Activated T-cell treated with anti-CD3 and anti-CD28 coated beads, Interleukin-2, amount 50 U/mL, for 24 hours (primary cell): Measurements from ENCODE around the gene CREB5.
"Not testable (repeated sequence)": the region's sequence is repeated elsewhere in the genome, so short reads cannot be mapped to it uniquely, and the experiment has no call there.

Experiments used
- DNase-seq: peaks from one replicate; pipeline ENCODE4 v3.0.0-alpha.2; 2020
- H3K27ac Mint-ChIP-seq: 2 replicates; pipeline ENCODE4 v1.8.0; 2020; ENCODE audit warnings: mild to moderate bottlenecking, mixed read lengths
- H3K27me3 Mint-ChIP-seq: 2 replicates; pipeline ENCODE4 v1.8.0; 2020; ENCODE audit warnings: mixed read lengths
- H3K36me3 Mint-ChIP-seq: 2 replicates; pipeline ENCODE4 v1.8.0; 2020; ENCODE audit warnings: low read depth, mixed read lengths
- H3K4me1 Mint-ChIP-seq: 2 replicates; pipeline ENCODE4 v1.8.0; 2020; ENCODE audit warnings: low read depth, mixed read lengths
- H3K4me3 Mint-ChIP-seq: 2 replicates; pipeline ENCODE4 v1.8.0; 2020; ENCODE audit warnings: mild to moderate bottlenecking, moderate library complexity, mixed read lengths
- H3K9me3 Mint-ChIP-seq: 2 replicates; pipeline ENCODE4 v1.8.0; 2020; ENCODE audit warnings: mixed read lengths

The CREB5 gene

GRCh38 chr7:28539289-28539981, 127.1 kb downstream of the CREB5 start:
- Mint-ChIP-seq H3K4me3 (no peak overlapping the region), H3K4me1 (no peaks in the 10 kb centered on the region), H3K9me3 (no peaks in the 10 kb centered on the region), H3K36me3 (no peaks in the 10 kb centered on the region), H3K27me3 (peaks cover 29% of the 10 kb centered on the region), H3K27ac (no peak overlapping the region)
- no peak for DNase-seq

GRCh38 chr7:28542410-28542809, 130.1 kb downstream of the CREB5 start:
- H3K27ac Mint-ChIP-seq: no peak overlapping the region
- peaks cover 8% of the 10 kb centered on the region for H3K9me3 Mint-ChIP-seq
- no peak overlapping the region for H3K4me3 Mint-ChIP-seq
- DNase-seq: no peak
- peaks cover 35% of the 10 kb centered on the region for H3K27me3 Mint-ChIP-seq
- no peaks in the 10 kb centered on the region for H3K4me1 Mint-ChIP-seq
- no peaks in the 10 kb centered on the region for H3K36me3 Mint-ChIP-seq

GRCh38 chr7:28544453-28545117, 132.3 kb downstream of the CREB5 start:
- no peak for DNase-seq
- no peaks in the 10 kb centered on the region for H3K4me1 Mint-ChIP-seq
- peaks cover 8% of the 10 kb centered on the region for H3K9me3 Mint-ChIP-seq
- H3K27ac Mint-ChIP-seq: no peak overlapping the region
- H3K4me3 Mint-ChIP-seq: no peak overlapping the region
- peaks cover 29% of the 10 kb centered on the region for H3K27me3 Mint-ChIP-seq
- H3K36me3 Mint-ChIP-seq: no peaks in the 10 kb centered on the region

DNA sequence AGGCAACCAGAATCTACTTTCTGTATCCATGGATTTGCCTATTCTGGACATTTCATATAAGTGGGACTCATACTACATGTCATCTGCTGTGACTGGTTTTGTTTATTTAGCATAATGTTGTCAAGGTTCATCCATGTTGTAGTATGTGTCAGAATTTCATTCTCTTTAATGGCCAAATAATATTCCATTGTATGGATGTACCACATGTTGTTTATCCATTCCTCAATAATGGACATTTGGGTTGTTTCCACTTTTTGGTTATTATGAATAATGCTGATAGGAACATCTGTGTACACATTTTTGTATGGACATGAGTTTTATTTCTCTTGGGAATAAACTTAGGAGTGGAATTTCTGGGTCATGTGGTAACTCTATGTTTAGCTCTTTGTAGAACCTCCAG, 133.7 kb downstream of the CREB5 start:
- Mint-ChIP-seq H3K27me3 (peaks cover 28% of the 10 kb centered on the region), H3K4me3 (no peak overlapping the region), H3K27ac (no peak overlapping the region), H3K4me1 (no peaks in the 10 kb centered on the region), H3K9me3 (peaks cover 8% of the 10 kb centered on the region), H3K36me3 (no peaks in the 10 kb centered on the region)
- DNase-seq: no peak

DNA sequence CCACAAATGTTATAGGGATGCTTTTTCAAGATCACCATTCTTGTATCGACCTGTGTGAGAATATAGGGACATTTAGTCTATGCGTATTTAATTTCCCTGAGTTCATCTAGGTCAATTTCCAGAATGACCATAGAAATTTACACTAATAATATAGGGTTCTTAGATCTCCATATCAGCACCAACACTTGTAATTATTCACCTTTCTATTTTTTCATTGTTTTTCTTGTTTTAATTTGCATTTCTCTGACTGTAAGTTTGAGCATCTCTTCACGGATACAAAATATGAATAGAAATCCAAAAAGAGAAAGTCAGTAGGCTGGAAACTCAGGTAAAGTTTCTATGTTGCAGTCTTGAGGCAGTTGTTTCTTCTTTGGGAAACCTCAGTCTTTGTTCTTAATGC, 134.8 kb downstream of the CREB5 start:
- no peaks in the 10 kb centered on the region for H3K36me3 Mint-ChIP-seq
- no peak for DNase-seq
- no peaks in the 10 kb centered on the region for H3K4me1 Mint-ChIP-seq
- no peak overlapping the region for H3K4me3 Mint-ChIP-seq
- H3K27me3 Mint-ChIP-seq: peaks cover 27% of the 10 kb centered on the region
- peaks cover 8% of the 10 kb centered on the region for H3K9me3 Mint-ChIP-seq
- no peak overlapping the region for H3K27ac Mint-ChIP-seq

DNA sequence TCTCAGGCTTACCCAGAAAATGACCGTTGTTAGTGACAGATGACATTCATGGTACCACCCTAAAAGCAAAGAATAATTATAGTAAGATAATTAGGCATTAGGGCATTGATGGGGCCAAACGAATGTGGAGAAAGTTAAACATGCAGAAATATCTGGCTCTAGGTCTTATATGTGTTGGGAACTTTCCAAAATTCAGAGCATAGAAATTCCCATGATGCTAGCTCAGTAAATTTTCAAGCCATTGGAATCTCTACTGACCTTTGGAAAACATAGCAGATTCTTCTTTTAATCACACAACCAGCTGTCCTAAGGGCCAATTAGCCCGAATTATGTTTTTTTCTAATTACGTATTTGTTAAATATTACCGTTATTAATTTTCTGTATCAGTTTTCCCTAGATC, 136.1 kb downstream of the CREB5 start:
- Mint-ChIP-seq H3K27me3 (peaks cover 22% of the 10 kb centered on the region), H3K4me1 (no peaks in the 10 kb centered on the region), H3K27ac (no peak overlapping the region), H3K9me3 (peaks cover 8% of the 10 kb centered on the region), H3K36me3 (no peaks in the 10 kb centered on the region), H3K4me3 (no peak overlapping the region)
- no peak for DNase-seq

GRCh38 chr7:28549998-28550397, 137.7 kb downstream of the CREB5 start:
- peaks cover 8% of the 10 kb centered on the region for H3K9me3 Mint-ChIP-seq
- DNase-seq: no peak
- H3K27me3 Mint-ChIP-seq: peaks cover 21% of the 10 kb centered on the region
- no peaks in the 10 kb centered on the region for H3K4me1 Mint-ChIP-seq
- H3K36me3 Mint-ChIP-seq: no peaks in the 10 kb centered on the region
- no peak overlapping the region for H3K4me3 Mint-ChIP-seq
- no peak overlapping the region for H3K27ac Mint-ChIP-seq

DNA sequence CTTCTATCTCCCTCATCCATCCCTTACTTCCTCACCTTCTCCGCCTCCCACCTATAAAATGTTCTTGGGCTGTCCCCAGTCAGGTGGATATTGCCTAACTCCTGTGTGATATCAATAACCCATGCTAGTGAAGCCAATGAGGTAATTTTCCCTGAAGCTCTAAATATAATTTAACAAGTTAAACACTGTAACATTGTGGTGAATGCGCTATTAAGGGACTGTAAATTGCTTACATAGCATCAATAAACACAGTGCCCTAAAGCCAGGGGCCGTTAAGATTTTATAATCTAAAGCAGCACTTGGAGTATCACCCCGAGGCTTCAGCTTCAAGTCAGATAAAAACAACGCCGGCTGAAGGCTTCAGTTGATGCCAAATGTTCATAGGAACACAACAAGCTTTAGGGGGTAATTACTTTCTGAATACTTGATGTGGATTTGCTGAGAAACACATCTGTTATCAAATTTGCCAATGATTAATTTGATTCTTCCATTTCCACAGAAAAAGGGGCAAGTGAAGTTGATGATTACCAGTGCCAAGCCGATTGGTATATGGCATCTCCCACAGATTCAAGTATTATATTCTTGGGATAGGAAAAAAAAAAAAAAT, 138.4 kb downstream of the CREB5 start:
- Mint-ChIP-seq H3K4me1 (no peaks in the 10 kb centered on the region), H3K9me3 (peaks cover 8% of the 10 kb centered on the region), H3K4me3 (no peak overlapping the region), H3K27me3 (peaks cover 21% of the 10 kb centered on the region), H3K27ac (no peak overlapping the region), H3K36me3 (no peaks in the 10 kb centered on the region)
- no peak for DNase-seq

DNA sequence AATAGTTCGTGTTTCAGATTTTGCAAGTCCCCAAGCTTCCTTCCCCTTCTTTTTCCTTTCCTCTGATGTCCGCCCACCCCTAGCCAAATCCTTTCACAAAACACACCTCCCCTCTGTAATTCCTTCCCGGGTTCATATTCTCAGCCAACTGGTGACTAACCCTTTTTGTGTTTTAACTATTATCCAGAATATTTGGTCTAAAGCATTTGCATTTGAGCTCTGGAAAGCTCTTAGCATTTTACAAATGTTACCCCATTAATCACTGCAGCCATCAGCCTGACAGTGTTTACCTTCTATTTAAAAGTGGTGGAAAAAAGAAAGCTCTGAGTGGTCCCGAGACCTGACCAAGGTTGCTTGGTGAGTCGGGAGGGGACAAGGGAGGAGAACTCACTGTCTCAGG, 139.0 kb downstream of the CREB5 start:
- Mint-ChIP-seq H3K4me3 (no peak overlapping the region), H3K27me3 (peaks cover 18% of the 10 kb centered on the region), H3K36me3 (no peaks in the 10 kb centered on the region), H3K9me3 (peaks cover 3% of the 10 kb centered on the region), H3K4me1 (no peaks in the 10 kb centered on the region), H3K27ac (no peak overlapping the region)
- no peak for DNase-seq

DNA sequence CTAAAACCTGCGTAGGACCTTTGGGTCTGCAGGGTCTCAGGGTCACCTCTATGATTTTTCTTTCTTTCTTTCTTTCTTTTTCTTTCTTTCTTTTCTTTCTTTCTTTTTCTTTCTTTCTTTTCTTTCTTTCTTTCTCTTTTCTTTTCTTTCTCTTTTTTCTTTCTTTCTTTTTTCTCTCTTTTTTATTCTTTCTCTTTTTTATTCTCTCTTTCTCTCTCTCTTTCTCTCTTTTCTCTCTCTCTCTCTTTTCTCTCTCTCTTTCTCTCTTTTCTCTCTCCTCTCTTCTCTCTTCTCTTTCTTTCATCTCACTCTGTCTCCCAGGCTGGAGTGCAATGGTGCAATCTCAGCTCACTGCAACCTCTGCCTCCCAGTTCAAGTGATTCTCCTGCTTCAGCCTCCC, 139.4 kb downstream of the CREB5 start:
- not testable (repeated sequence) for H3K9me3 Mint-ChIP-seq, H3K27ac Mint-ChIP-seq

GRCh38 chr7:28554802-28555471, 142.6 kb downstream of the CREB5 start:
- peaks cover 16% of the 10 kb centered on the region for H3K27me3 Mint-ChIP-seq
- no peaks in the 10 kb centered on the region for H3K9me3 Mint-ChIP-seq
- DNase-seq: no peak
- H3K4me1 Mint-ChIP-seq: no peaks in the 10 kb centered on the region
- H3K36me3 Mint-ChIP-seq: no peaks in the 10 kb centered on the region
- no peak overlapping the region for H3K4me3 Mint-ChIP-seq
- no peak overlapping the region for H3K27ac Mint-ChIP-seq

More for the DNA sequence above, 139.4 kb downstream of the CREB5 start:
- H3K4me1 Mint-ChIP-seq, H3K4me3 Mint-ChIP-seq, DNase-seq, H3K36me3 Mint-ChIP-seq: not testable (repeated sequence)
- peaks cover 18% of the 10 kb centered on the region for H3K27me3 Mint-ChIP-seq

GRCh38 chr7:28556025-28556424, 143.7 kb downstream of the CREB5 start:
- Mint-ChIP-seq H3K9me3 (no peaks in the 10 kb centered on the region), H3K36me3 (no peaks in the 10 kb centered on the region), H3K4me1 (no peaks in the 10 kb centered on the region), H3K27me3 (peaks cover 11% of the 10 kb centered on the region), H3K27ac (no peak overlapping the region), H3K4me3 (no peak overlapping the region)
- no peak for DNase-seq

DNA sequence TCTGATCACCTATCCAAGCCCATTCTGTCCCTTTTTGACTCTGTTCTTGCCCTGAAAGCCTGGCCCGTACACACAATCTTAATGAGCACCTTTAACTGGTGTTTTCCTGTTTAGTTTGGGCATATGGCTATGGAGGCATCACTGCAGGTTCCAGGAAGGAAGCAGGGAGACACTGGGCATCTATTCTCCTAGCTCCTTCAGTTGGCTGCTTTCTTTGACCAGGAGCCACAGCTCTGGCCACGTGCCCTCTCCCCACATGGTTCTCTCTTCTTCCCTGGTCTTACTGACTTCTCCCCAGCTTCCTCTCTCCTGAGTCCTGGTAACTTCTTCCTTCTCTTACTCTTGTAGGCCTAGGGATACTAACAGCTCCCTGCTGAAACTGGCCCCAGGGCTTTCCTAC, 144.4 kb downstream of the CREB5 start:
- Mint-ChIP-seq H3K9me3 (no peaks in the 10 kb centered on the region), H3K27me3 (peaks cover 11% of the 10 kb centered on the region), H3K27ac (no peak overlapping the region), H3K4me3 (no peak overlapping the region), H3K4me1 (no peaks in the 10 kb centered on the region), H3K36me3 (no peaks in the 10 kb centered on the region)
- DNase-seq: no peak

DNA sequence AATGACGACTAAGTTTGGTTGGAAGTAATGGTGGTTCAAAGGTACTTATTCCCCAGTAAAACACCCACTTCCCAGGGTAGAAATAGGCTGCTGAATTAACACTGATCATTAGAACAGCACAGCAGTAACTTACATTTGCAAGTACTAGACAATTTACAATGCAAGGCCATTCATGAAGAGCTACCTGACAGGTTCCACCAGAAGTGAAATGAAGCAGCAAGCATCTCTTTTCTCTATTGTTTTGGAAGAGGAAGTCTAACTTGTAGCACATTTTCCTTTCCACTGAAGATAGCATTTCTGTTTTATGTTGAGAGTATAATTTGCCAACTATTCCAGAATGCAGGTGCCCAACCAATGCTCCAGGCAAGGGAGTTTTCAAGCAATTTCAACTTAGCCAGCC, 145.9 kb downstream of the CREB5 start:
- Mint-ChIP-seq H3K27me3 (peaks cover 11% of the 10 kb centered on the region), H3K4me3 (no peak overlapping the region), H3K27ac (no peak overlapping the region), H3K4me1 (no peaks in the 10 kb centered on the region), H3K36me3 (no peaks in the 10 kb centered on the region), H3K9me3 (no peaks in the 10 kb centered on the region)
- no peak for DNase-seq

- H3K4me1 Mint-ChIP-seq: no peaks in the 10 kb centered on the region
- H3K4me3 Mint-ChIP-seq: no peak overlapping the region
- no peak overlapping the region for H3K27ac Mint-ChIP-seq
- H3K36me3 Mint-ChIP-seq: no peaks in the 10 kb centered on the region
- H3K9me3 Mint-ChIP-seq: no peaks in the 10 kb centered on the region
- peaks cover 5% of the 10 kb centered on the region for H3K27me3 Mint-ChIP-seq
- no peak for DNase-seq
Observed at GRCh38 chr7:28560767-28561166, 148.4 kb downstream of the CREB5 start.
